SK-N-SH treated with all-trans-retinoic acid at 6 μM for 48 hours (cell line): ENCODE measurements around the gene ADGRG6.

Experiments
- BACH2 ChIP-seq: fragments of 250-450 bp; sonication (Bioruptor Pico); IDR thresholded peaks from 2 replicates; pipeline ENCODE4 v1.9.0; 2021; ENCODE audit warnings: mild to moderate bottlenecking, borderline replicate concordance
- ESRRG ChIP-seq: fragments of 250-450 bp; sonication (Bioruptor Pico); IDR thresholded peaks from 2 replicates; pipeline ENCODE4 v1.6.1; 2021; ENCODE audit warnings: mild to moderate bottlenecking
- GLIS3 ChIP-seq: fragments of 250-450 bp; sonication (Bioruptor Pico); IDR thresholded peaks from 2 replicates; pipeline ENCODE4 v1.5.0; 2020; ENCODE audit warnings: mild to moderate bottlenecking, moderate library complexity
- OSR1 ChIP-seq: fragments of 250-450 bp; sonication (Bioruptor Pico); IDR thresholded peaks from 2 replicates; pipeline ENCODE4 v1.8.0; 2022; ENCODE audit warnings: moderate library complexity, mild to moderate bottlenecking, inconsistent platforms
- TOX ChIP-seq: fragments of 250-450 bp; sonication (Bioruptor Pico); IDR thresholded peaks from 2 replicates; pipeline ENCODE4 v1.8.0; 2021; ENCODE audit warnings: mild to moderate bottlenecking, moderate library complexity, borderline replicate concordance
- ZC3H10 ChIP-seq: fragments of 250-450 bp; sonication (Bioruptor Pico); IDR thresholded peaks from 2 replicates; pipeline ENCODE4 v1.5.1; 2021; ENCODE audit warnings: mild to moderate bottlenecking, moderate library complexity
- ZFP30 ChIP-seq: fragments of 450-650 bp; formaldehyde crosslinking; IDR thresholded peaks from 2 replicates; pipeline ENCODE4 v1.5.0; 2022; ENCODE audit warnings: mild to moderate bottlenecking, moderate library complexity
- ZNF70 ChIP-seq: fragments of 450-650 bp; formaldehyde crosslinking; IDR thresholded peaks from 2 replicates; pipeline ENCODE4 v1.5.0; 2020; ENCODE audit warnings: mild to moderate bottlenecking, moderate library complexity
- ZNF8 ChIP-seq: fragments of 450-650 bp; formaldehyde crosslinking; IDR thresholded peaks from 2 replicates; pipeline ENCODE4 v1.5.0; 2020; ENCODE audit warnings: mild to moderate bottlenecking, moderate library complexity

DNA sequence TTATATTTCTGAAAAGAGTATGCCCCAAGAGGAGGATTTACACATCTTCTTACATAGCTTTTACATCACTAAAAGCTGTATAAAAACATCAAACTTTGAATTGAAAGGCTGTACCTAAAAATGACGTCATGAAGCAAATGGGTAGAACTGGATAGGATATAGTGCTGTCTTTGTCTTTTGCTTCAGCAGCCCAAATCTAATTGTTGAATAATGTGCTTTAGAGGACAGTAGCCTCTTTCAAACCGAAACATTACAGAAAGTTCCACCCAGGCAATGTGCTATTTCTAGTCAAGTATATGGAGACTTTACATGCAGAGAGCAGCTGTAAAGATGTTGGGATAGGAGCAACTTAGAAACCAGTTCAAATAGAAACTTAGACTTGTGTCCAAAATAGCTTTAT is 51.9 kb downstream of the ADGRG6 start:
- TF ChIP-seq ESRRG (CRISPR knock-in tag), result no peak
- no peak for TF ChIP-seq ZNF8
- no peak for TF ChIP-seq ZC3H10 (CRISPR knock-in tag)
- no peak for TF ChIP-seq OSR1
- no peak for TF ChIP-seq GLIS3 (CRISPR knock-in tag)
- no peak for TF ChIP-seq ZFP30 (CRISPR knock-in tag)
- no peak for TF ChIP-seq ZNF70 (CRISPR knock-in tag)
- TF ChIP-seq BACH2 (CRISPR knock-in tag), result no peak
- TF ChIP-seq TOX (CRISPR knock-in tag), result no peak
